ENCODE data around the gene TMBIM1.
"Not testable (repeated sequence)": the region's sequence is repeated elsewhere in the genome, so short reads cannot be mapped to it uniquely, and the experiment has no call there.

TMBIM1 gene

GRCh38 chr2:218290316-218291261 lies 1.7 kb downstream of the TMBIM1 start:
- DNase-seq: no peak

GRCh38 chr2:218289639-218290315 lies 2.5 kb downstream of the TMBIM1 start:
- no peak for DNase-seq

GRCh38 chr2:218286570-218287459 lies 5.5 kb downstream of the TMBIM1 start:
- DNase-seq: peak; percentile 19

- DNase-seq: no peak
Measured at GRCh38 chr2:218285604-218286003, 6.7 kb downstream of the TMBIM1 start.

GRCh38 chr2:218284106-218284811 lies 8.0 kb downstream of the TMBIM1 start:
- DNase-seq: no peak

- no peak for DNase-seq
Measured at GRCh38 chr2:218282173-218282991, 9.9 kb downstream of the TMBIM1 start.

- no peak for DNase-seq
Measured at GRCh38 chr2:218281449-218281848, 10.9 kb downstream of the TMBIM1 start.

GRCh38 chr2:218280260-218280870 lies 11.9 kb downstream of the TMBIM1 start:
- no peak for DNase-seq

- no peak for DNase-seq
Measured at GRCh38 chr2:218278531-218279360, 13.6 kb downstream of the TMBIM1 start.

- no peak for DNase-seq
Measured at GRCh38 chr2:218277921-218278320, 14.4 kb downstream of the TMBIM1 start.

- DNase-seq: no peak
Measured at GRCh38 chr2:218276986-218277755, 15.1 kb downstream of the TMBIM1 start.

- no peak for DNase-seq
Measured at GRCh38 chr2:218275371-218276072, 16.8 kb downstream of the TMBIM1 start.

GRCh38 chr2:218274586-218274985 lies 17.7 kb downstream of the TMBIM1 start:
- no peak for DNase-seq

GRCh38 chr2:218273908-218274249 lies 18.4 kb downstream of the TMBIM1 start:
- DNase-seq: no peak

GRCh38 chr2:218273214-218273907 lies 18.9 kb downstream of the TMBIM1 start:
- not testable (repeated sequence) for DNase-seq

- peak; percentile 28 for DNase-seq
Measured at GRCh38 chr2:218272531-218273212, 19.6 kb downstream of the TMBIM1 start.

- DNase-seq: no peak
Measured at GRCh38 chr2:218271865-218272530, 20.3 kb downstream of the TMBIM1 start.

Data from SHP77 treated with DMSO at 0.1 percent for 48 hours (cell line).